SHP77 (cell line): ENCODE results near the gene USP2.
"Not testable (repeated sequence)": the region's sequence is repeated elsewhere in the genome, so short reads cannot be mapped to it uniquely, and the experiment has no call there.

ENCODE experiments used
- DNase-seq, 2 experiments: peaks; one replicate each; lab custom pipeline; 2025; lab: John Stamatoyannopoulos, UW

USP2 gene

DNA sequence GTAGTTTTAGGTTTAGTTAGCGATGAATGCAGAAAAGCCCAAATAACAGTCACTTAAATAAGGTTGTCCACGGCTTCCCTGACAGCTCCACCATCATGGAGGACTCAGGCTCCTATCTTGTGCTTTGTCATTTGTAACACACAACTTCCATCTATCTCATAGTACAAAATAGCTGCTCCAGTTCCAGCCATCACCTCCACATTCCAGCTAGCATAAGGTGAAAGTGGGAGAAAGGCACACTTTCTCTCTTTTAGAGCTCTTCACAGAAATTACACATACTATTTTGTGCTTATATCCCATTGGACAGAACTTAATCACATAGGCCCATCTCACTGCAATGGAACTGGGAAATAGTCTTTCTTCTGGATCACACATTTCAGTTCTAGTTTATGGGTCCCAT is 32.8 kb upstream of the USP2 start:
- no peak for DNase-seq

- DNase-seq = no peak
Observed at GRCh38 chr11:119412072-119412471, 30.6 kb upstream of the USP2 start.

DNA sequence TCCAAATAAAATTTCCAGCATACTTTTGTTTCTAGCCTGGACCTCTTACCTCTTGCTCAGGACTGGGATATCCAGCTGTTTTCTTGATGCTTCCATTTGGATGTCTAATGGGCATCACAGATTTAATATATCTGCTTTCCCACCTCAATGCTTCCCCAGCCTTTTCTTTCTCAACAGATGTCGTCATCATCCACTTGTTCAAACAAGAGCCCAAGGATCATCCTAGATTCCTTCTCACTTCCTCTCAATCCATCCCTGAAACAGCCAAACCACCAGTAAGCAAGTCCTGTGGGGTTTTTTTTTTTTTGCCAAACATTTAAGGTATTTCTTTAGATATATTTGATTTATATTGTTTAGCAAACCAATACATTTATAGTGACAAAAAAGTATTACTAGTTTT is 29.0 kb upstream of the USP2 start:
- DNase-seq = no peak

DNA sequence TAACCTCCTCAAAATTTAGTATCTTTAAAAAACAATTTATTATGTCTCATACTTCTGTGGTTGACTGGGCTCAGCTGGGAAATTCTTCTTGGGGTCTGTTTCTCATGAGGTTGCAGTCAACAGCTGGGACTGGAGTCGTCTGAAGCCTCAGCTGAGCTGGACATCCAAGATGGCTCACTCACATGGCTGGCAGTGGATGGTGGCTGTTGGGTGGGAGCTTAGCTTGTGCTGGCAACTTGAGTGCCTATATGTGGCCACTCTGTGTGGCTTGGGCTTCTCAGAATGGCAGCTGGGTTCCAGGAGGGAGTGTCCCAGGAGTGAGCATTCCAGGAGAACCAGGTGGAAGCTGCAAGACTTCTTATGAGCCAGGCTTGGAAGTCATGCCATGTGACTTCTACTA is 28.2 kb upstream of the USP2 start:
- DNase-seq = no peak

DNA sequence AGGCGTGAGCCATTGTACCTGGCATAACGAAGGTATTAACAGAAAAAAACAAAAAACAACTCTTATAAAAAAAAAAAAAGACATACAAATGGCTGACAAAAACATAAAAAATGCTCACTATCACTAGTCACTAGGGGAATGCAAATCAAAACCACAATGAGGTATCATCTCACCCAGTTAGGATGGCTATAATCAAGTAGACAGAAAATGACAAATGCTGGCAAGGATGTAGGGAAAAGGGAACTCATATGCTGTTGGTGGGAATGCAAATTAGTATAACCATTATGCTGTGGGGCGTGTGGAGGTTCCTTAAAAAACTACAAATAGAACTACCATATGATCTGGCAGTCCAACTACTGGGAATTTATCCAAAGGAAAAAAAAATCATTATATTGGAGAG is 24.5 kb upstream of the USP2 start:
- no peak for DNase-seq

- DNase-seq = not testable (repeated sequence)
Observed at GRCh38 chr11:119405448-119405847, 24.0 kb upstream of the USP2 start.

GRCh38 chr11:119404872-119405271 is 23.4 kb upstream of the USP2 start:
- DNase-seq = no peak

- DNase-seq = no peak
Observed at GRCh38 chr11:119403021-119403420, 21.5 kb upstream of the USP2 start.

DNA sequence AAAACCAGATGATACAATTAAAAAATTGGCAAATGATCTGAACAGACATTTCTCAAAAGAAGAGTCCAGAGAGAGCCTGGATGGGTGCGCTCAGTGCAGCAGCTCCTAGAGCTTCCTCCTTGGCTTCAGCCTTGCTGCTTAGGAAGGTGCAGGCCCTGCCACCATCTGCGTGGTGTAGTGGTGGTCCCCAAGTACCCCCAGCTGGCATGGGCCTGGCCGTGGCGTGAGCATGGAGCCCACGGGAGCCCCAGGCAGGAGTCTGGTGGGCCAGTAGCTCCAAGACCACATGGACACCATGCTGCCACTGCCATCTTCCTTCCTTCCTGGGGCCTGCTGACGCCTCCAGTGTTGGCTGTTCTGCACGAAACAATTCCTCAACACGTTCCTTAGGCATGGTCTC is 21.0 kb upstream of the USP2 start:
- no peak for DNase-seq

DNA sequence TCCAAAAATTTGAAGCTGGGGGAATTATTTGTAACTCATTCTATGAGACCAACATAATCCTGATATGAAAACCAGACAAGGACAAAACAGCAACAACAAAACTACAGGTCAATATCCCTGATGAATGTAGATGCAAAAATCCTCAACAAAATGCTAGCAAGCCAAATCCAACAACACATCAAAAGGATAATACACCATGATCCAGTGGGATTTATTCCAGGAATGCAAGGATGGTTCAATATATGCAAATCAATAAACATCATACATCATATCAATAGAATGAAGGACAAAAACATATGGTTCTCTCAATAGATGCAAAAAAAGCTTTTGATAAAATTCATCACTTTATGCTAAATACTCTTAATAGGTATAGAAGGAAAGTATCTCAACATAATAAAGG is 19.4 kb upstream of the USP2 start:
- no peak for DNase-seq

DNA sequence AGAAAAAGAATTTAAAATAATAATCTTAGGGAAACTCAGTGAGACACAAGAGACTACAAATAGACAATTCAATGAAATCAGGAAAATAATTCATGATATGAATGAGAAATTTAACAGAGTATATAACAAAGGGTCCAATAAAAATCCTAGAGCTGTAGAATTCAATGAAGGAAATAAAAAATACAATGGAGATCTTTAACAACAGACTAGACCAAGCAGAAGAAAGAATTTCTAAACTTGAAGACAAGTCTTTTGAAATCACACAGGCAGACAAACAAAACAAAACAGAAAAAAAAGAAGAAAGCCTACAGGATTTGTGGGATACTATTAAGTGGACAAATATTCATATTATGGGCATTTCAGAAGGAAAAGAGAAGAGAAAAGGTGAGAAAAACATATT is 16.2 kb upstream of the USP2 start:
- no peak for DNase-seq

DNA sequence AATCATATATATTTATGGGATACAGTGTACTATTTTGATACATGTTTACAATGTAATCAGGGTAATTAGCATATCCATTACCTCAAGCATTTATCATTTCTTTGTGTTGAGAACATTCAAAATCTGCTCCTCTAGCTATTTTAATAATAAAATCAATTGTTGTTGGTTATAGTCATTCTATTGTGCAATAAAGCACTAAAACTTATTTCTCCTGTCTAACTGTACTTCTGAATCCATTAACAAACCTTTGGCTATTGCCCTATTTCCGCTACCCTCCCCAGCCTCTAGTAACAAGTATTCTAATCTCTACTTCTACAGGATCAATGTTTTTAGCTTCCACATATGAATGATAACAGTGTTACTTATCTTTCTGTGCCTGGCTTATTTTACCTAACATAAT is 15.3 kb upstream of the USP2 start:
- no peak for DNase-seq

DNA sequence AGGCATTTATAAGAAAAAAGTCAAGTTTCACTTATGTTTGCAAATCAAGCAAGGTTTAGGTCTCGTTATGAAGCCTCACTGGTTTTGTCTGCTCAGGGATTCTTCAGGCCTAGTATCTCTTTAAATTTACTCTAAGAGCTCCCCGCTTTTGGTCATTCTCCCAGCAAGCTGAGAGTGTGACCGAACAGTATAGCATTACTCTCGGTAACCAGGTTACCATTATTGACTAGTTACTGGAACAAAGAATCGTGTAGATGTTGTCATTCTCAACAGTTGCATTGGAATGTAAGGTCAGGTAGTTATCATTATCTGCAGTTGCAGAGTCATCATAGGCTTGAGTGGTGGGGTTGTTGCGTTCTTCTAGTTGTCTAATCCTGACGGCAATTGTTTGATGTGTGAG is 9.8 kb upstream of the USP2 start:
- DNase-seq = no peak

DNA sequence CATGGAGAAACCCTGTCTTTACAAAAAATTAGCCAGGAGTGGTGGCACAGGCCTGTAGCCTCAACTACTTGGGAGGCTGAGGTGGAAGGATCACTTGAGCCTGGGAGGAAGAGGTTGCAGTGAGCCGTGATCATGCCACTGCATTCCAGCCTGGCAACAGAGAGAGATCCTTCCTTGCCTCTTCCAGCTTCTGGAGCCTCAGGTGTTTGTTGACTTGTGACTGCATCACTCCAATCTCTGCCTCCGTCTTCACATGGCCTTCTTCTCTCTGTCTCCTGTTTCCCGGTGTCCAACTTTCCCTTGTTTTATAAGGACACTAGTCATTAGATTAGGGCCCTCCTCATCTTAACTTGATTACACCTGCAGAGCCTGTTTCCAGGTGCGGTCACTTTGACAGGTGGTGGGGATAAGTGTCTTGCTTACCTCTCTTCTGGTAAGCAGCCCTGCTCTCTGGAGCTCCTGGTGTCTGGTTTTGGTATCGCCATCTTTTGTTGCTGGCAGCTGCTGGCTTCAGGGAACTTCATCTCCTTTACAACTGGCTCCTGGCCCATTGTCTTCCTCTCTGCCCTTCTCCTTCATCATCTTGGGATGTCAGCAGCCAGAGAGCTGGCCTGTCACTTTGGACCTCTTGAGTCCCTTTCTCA is 8.2 kb upstream of the USP2 start:
- DNase-seq = peak in 1 of 2 experiments; percentile 23

DNA sequence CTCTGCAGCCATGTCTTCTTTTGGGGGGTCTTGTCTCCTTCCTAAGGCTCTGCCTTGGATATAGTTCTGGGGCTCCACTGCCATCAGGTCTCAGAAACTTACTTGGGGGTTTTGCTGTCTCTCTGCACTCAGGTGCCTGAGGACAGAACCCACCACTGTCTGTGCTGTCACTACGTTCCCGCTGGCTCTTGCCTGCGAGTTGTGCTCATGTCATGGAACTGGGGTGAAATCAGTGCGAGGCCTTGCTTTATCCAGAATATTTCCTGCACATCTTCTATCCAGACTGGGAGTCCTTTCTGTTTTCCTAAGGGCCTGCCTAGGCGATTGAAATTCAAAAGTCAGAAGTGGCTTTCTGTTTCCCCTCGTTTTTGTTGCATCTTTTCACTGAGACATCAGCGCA is 6.6 kb upstream of the USP2 start:
- no peak for DNase-seq

- DNase-seq = no peak
Observed at GRCh38 chr11:119384332-119384731, 2.8 kb upstream of the USP2 start.

- not testable (repeated sequence) for DNase-seq
Observed at GRCh38 chr11:119382513-119382912, 1.0 kb upstream of the USP2 start.

- DNase-seq = no peak
Observed at GRCh38 chr11:119382101-119382500, 611 bp upstream of the USP2 start.

GRCh38 chr11:119380827-119381180 is 686 bp downstream of the USP2 start:
- no peak for DNase-seq

DNA sequence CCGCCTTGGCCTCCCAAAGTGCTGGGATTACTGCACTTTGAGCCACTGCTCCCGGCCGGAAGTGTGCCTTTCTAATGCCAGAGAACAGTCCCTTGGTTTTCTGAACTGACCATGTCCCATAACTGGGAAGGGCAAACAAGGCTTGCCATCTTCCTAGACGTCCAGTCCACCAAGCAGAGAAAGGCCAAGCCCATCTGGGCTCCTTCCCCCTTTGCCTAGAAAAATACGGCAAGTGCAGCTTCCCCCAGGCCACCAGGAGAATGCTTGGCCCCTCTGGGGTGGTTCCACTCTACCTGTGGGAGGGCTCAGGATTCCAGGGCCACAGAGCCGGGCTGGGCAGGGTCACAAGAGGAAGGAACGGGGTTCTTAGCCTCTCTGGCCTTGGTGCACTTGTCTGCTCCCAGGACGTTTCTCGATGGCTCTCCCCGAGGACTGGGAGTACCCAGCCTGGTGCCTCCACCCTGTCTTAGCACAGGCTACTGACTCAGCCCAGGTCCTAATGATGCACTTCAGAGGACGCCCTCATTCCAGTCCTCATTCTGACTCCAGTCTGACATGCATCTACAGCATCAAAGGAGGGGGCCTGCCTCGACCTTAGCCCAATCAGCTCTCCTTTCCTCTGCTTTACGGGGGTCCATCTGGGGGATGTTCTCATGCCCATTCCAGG is 1.2 kb downstream of the USP2 start:
- DNase-seq = no peak

GRCh38 chr11:119378851-119379465 is 2.5 kb downstream of the USP2 start:
- no peak for DNase-seq

DNA sequence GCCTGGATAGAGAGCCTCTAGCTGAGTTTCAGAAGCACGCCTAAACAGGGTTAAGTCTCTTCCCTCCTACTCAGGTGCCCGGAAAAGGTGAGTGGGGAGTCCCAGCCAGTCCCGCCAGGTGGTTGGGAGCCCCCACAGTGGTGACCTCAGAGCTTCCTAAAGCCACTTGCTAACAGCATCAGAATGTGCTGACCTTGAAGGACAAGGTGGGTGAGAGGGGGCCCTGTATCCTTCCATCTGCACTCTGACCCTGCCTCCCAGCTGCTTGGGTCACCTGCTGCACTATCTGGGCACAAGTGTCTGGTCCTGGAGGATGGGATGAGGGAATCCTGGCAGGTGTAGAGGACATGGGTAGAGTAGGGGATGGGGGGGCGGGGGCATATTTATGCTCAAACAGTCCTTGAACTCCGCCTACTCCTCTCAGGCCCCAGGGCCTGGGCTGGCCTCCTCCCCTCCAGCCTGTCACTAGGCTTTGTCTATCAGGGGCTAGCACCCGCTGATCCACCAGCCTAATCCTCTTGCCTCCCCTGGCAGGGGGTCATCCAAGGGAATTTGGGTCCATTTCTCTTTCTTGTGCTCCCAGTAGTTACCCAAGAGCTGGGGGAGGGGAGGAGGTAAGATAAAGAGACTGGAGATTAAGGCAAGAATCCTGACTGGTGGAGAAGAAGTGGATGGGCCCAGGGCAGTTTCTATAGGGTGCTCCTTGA is 3.4 kb downstream of the USP2 start:
- DNase-seq = no peak
